MM.1S (cell line): Measurements from ENCODE around the gene E2F2.

Experiments used
- CTCF ChIP-seq: fragments of 300-600 bp; sonication (generic); IDR thresholded peaks from 2 replicates; pipeline ENCODE4 v1.5.1; 2016; ENCODE audit warnings: antibody characterized with exemption, low read length, mixed read lengths
- EZH2phosphoT487 ChIP-seq: fragments of 300-600 bp; sonication (generic); IDR thresholded peaks from 2 replicates; pipeline ENCODE4 v1.6.1; 2018; ENCODE audit warnings: antibody characterized with exemption, low read length

GRCh38 chr1:23500466-23500865 lies 30.6 kb downstream of the E2F2 start:
- TF ChIP-seq CTCF, result no peak
- no peak for TF ChIP-seq EZH2phosphoT487
